ENCODE results near the gene FCER2.

DNA sequence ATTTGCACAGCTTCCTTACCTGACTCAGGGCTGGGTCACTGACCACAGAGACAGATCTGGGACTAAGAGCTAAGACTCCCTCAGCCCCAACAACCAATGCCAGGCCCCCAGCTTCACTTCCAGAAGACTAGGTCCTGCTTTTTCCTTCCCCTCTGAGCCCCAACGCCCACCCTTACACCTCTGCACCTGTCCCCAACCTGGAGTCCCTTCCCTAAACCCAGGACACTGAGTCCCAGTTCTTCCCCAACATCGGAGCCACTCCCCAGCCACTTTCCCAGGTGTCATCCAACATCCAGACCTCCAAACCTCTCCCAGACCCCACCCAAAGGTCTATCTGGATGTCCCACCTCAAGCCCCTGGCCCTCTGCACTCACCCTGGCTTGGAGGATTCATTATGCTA, 2.9 kb downstream of the FCER2 start:
- TF ChIP-seq, protein P1, sequence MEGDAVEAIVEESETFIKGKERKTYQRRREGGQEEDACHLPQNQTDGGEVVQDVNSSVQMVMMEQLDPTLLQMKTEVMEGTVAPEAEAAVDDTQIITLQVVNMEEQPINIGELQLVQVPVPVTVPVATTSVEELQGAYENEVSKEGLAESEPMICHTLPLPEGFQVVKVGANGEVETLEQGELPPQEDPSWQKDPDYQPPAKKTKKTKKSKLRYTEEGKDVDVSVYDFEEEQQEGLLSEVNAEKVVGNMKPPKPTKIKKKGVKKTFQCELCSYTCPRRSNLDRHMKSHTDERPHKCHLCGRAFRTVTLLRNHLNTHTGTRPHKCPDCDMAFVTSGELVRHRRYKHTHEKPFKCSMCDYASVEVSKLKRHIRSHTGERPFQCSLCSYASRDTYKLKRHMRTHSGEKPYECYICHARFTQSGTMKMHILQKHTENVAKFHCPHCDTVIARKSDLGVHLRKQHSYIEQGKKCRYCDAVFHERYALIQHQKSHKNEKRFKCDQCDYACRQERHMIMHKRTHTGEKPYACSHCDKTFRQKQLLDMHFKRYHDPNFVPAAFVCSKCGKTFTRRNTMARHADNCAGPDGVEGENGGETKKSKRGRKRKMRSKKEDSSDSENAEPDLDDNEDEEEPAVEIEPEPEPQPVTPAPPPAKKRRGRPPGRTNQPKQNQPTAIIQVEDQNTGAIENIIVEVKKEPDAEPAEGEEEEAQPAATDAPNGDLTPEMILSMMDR (IDR thresholded peaks at IDR 0.05): no peak
- no peak for TF ChIP-seq POLR2A (IDR thresholded peaks at IDR 0.05)
